ENCODE data around the gene YIF1A. TPM values are rescaled to one million over a fixed set of nuclear protein-coding genes. Genes with fewer than 3 reads are reported as not detected.

YIF1A gene, protein sequence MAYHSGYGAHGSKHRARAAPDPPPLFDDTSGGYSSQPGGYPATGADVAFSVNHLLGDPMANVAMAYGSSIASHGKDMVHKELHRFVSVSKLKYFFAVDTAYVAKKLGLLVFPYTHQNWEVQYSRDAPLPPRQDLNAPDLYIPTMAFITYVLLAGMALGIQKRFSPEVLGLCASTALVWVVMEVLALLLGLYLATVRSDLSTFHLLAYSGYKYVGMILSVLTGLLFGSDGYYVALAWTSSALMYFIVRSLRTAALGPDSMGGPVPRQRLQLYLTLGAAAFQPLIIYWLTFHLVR
- total RNA-seq, result 10 to 100 TPM; 41.2 to 68.3 TPM

DNA sequence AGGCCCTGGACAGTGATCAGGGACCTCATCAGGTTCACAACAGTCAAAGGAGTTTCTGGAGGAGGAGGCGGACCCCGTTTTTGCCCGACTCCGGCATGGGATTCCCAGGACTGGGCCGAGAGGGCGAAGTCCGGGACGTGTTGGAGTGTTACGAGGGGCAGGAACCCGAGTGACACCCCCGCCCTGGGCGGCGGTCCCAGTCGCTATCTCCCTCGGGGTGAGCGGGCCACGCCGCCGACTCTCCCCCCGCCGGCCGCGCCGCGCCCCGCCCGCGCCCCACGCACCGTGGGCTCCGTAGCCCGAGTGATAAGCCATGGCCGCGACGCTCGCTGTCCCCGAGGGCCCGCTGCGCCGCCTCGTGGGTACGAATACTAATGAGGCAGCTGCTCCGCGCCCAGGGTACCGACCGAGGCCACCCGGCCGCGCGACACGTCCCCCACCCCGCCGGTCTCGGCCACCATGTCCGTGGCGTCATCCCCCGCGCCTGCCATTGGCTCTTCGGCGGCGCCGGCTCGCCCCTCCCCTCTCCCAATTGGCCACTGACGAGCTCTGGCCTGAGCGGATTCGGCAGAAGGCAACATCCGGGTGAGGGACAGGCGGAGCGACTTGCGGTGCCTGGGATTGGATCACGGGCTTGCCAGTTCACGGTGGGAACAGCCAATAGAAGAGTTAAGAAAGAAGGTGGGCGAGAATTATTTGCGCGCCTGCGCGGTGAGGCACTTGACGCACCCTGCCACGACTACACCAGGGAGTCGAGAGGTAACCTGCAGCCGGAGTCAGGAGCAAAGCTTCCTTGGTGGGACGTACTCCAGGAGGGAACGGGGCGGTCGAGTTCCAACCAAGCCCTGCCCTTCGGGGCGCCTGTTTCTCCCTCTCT lies at the start of gene YIF1A:
Gene YIF1A, minus strand, starts transcription at position 473 of the 877 bp plus-strand sequence. Its CDS starts 158 bp downstream, at position 315.
- no peaks in the 10 kb centered on the region for H3K9me3 Mint-ChIP-seq
- H3K4me3 Mint-ChIP-seq, result peak within 1 kb of the TSS; percentile 92
- no peaks in the 10 kb centered on the region for H3K36me3 Mint-ChIP-seq (ENCODE audit: low read depth)
- H3K4me1 Mint-ChIP-seq, result peaks cover 8% of the 10 kb centered on the region
- H3K27ac Mint-ChIP-seq, result peak within 1 kb of the TSS; percentile 96
- peaks cover 10% of the 10 kb centered on the region for H3K27me3 Mint-ChIP-seq
- peak; percentile 96 for ATAC-seq (replicated peaks)

DNA sequence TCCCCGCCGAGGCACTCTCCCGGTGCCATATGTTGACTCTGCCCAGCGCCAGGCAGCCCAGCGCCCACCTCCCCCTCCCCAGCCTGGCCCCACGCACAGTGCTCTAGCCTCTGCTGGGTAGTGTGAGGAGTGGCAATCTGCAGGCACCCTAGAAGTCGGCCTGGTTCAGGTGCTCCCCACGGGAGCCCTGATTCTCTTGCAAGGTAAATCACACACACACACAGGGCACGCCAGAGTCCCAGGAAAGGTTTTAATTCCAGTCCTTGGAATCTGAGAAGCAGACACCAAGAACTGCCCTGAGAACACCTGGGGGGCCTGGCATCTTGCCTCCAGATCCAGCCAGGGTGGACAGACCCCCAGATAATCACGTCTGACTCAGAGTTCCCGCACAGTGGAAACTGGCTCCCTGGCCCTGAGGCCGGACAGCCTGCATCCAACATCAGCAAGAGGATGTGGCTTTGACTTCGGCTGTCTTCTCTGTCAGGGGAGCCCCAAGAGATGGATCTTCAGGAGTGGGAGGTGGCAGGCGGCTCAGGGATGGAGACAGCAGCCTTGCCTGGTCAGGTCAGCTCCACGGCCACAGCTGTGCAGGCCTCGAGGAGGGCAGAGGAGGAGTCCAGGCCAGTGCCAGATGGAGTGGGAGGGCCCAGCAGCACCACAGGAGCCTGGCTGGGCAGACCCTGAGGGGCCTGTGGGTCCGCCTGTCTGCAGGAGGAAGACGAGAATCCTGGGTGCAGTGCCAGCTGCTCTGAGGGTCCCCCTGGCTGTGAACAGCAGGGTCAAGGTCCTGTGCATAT lies 48.4 kb upstream of the YIF1A start:
- H3K4me1 Mint-ChIP-seq, result peaks cover 12% of the 10 kb centered on the region
- ATAC-seq (replicated peaks), result no peak
- H3K27me3 Mint-ChIP-seq, result no peaks in the 10 kb centered on the region
- H3K9me3 Mint-ChIP-seq, result no peaks in the 10 kb centered on the region
- peaks cover 50% of the 10 kb centered on the region for H3K36me3 Mint-ChIP-seq (ENCODE audit: low read depth)
- H3K27ac Mint-ChIP-seq, result peak overlapping the region; percentile 92
- H3K4me3 Mint-ChIP-seq, result peak overlapping the region; percentile 73

DNA sequence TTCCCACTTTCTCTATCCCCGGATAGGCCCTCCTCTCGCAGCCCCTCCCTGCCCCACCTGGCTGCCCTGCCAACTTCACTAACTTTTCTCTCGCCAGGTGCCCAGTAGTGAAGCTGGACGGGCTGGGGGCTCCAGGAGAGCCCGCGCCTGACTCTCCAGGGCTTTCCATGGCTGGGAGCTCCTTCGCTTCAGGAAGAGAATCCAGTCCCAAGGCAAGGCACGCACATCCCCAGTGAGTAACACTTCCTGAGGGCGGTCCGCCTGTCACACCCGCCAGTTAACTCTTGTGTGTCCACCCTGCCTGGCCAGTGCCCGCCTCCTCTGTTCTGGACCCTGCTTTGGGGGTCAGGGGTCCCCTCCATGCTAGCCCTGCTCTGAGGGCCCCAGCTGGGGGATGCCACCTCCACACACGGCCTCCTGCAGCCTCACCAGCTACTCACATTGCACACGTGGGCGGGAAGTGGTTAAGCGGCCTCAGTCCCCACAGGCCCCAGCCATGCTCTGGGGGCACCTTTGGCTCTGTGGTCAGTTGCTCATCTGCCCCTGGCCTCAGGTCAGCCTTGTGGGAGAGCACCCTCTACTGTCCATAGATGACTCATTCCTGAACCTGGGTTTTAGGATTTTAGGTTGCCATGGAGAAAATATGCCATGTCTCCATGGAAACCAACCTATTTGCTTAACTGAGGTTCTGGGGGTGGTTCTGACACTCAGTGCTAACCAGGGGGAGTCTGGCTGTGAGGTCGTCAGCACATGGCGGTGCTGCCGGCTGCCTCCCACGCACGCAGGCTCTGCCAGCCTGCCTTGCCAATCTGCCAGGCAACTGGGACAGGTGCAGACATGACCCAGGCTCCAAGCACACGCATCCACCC lies 47.5 kb upstream of the YIF1A start, which contains the start of gene RIN1:
Gene RIN1, minus strand, starts transcription at position 201 of the 869 bp plus-strand sequence. Its CDS starts 32 bp downstream, at position 169.
- Mint-ChIP-seq H3K4me1 (peaks cover 12% of the 10 kb centered on the region), H3K27ac (peak within 1 kb of the TSS; percentile 92), H3K9me3 (no peaks in the 10 kb centered on the region), H3K4me3 (peak within 1 kb of the TSS; percentile 73), H3K36me3 (ENCODE audit: low read depth) (peaks cover 42% of the 10 kb centered on the region), H3K27me3 (no peaks in the 10 kb centered on the region)
- peak; percentile 89 for ATAC-seq (replicated peaks)

DNA sequence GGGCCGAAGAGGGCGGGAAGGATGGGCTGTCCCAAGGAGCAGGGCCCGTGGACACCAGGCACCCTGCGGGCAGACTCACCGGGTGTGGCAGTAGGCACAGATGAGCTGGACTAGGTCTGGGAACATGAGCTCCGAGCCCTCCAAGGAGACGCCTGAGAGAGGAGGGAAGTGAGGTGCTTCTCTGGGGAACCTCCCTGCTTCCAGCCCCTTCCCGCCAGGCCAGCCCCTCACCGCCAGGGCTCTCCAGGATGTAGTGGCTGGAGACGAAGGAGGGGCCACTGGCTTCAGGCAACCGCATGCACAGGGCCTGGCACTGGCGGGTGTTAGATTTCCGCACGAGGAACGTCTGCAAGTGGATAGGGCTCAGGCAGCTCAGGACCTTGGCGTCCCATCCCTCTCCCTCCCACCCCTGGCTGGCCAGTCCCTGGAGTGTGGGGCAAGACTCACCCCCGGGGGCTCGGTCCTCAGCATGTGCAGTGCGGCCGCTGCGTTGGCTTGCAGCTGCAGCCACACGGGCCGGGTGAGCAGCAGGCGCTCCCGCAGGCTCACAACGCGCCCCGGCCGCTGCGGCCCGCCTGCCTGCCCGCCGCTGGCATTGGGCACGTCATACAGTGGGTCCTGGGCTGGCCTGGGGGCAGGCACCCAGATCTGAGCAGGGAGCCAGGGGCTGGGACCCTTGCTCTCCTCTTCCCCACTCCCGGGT lies 46.7 kb upstream of the YIF1A start:
- no peaks in the 10 kb centered on the region for H3K27me3 Mint-ChIP-seq
- peaks cover 34% of the 10 kb centered on the region for H3K36me3 Mint-ChIP-seq (ENCODE audit: low read depth)
- H3K4me3 Mint-ChIP-seq, result peak overlapping the region; percentile 73
- no peaks in the 10 kb centered on the region for H3K9me3 Mint-ChIP-seq
- peaks cover 12% of the 10 kb centered on the region for H3K4me1 Mint-ChIP-seq
- ATAC-seq (replicated peaks), result no peak
- H3K27ac Mint-ChIP-seq, result peak overlapping the region; percentile 92

DNA sequence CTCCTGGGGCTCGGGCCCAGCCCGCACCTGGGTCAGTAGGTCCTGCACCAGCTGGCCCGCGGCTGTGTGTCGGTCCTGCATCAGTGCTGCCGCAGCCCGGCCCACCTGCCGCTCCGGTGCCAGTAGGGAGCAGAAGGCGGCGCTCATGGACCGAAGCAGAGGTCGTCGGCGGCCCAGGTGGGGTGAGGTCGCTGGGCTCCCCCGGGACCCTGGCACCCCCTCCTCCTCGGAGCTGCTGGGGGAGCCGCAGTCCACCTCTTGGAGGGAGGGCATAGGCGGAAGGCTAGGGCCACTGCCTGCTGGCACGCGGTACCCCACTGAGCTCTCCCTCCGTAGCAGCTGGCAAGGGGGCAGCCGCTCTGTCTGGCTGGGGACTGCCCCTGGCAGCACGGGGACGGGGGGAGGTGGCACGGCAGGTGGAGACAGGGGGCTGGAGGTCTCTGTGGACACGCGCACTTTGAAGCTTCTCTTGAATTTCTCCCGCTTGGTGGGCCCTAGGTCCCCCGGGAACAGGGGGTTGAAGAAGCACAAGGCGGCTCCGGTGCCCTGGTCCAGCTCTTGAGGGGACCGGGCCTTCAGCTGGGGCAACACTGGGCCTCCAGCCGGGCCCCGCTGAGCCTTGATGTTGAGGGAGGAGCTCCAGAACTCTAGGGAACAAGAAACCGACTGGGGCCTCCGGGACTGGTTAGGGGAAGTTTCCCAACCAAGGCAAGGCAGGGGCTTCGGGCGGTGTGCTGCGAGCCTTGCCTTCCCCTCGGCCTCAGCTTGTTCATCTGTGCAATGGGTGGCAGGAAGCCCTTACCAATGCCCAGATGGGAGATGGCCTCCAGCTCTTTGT lies 45.9 kb upstream of the YIF1A start:
- ATAC-seq (replicated peaks), result no peak
- Mint-ChIP-seq H3K36me3 (ENCODE audit: low read depth) (peaks cover 26% of the 10 kb centered on the region), H3K27ac (peak overlapping the region; percentile 62), H3K4me3 (peak overlapping the region; percentile 39), H3K27me3 (no peaks in the 10 kb centered on the region), H3K4me1 (peaks cover 12% of the 10 kb centered on the region), H3K9me3 (no peaks in the 10 kb centered on the region)

DNA sequence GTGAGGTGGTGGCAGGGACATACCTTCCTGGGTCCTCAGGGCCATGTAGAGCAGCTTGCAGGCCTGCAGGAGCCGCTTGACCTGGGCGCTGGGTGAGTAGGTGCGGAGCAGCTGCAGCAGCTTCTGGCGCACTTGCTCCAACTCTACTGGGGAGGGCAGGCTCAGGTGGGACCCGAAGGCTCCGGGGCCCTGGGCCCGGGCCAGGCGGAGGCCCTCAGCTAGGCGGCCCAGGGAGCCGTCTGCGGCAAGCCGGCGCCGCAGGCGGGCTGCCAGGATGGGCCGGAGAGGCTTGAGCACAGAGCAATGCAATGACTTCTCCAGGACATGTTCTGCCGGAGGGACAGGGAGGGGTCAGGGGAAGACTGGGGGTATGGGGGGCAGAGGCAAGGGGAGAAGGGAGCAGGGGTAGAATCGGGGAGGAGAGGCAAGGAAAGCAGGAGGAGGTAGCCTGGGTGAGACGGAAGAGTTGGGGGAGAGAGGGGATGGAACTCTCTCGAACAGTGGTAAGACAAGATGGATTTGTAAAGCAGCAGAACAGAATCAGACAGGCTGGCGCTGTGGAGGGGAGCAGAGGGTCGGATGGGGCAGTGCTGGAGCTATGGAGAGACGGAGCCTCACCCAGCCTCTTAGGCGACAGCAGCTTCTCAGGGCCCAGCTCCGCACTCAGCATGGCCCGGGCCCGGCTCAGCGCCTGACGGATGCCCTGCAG lies 45.1 kb upstream of the YIF1A start:
- H3K27me3 Mint-ChIP-seq, result no peaks in the 10 kb centered on the region
- H3K9me3 Mint-ChIP-seq, result no peaks in the 10 kb centered on the region
- no peak for ATAC-seq (replicated peaks)
- peaks cover 12% of the 10 kb centered on the region for H3K4me1 Mint-ChIP-seq
- H3K27ac Mint-ChIP-seq, result no peak overlapping the region
- peaks cover 22% of the 10 kb centered on the region for H3K36me3 Mint-ChIP-seq (ENCODE audit: low read depth)
- no peak overlapping the region for H3K4me3 Mint-ChIP-seq

DNA sequence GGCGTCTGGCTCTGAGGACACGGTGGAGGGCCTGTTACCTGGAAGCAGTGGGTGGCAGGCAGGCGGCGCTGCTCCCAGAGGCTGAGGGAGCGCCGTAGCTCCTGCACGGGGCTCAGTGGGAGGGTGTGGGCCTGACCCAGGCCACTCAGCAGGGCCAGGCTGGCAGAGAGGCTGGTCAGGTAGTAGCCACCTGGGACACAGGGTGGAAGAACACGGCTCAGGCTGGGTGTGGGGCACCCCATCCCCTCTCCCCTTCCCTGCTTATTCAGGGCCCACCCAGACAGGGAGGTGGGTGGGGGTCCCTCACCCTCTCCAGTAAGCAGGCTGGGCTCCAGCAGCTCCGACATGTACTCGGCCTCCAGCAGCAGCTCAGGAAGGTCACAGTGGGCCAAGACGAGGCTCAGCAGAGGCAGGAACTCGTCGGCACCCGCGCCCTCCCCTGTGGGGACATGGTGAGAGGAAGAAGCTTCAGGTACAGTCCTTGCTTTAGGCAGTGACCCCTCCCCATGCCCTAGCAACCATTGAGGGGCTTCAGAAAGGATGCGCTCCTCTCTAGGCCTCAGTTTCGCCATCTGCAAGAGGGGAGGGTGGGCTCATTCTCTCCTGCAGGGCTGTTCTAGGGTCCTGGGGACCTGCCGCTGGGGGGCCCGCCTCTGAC lies 44.4 kb upstream of the YIF1A start:
- H3K36me3 Mint-ChIP-seq (ENCODE audit: low read depth), result peaks cover 16% of the 10 kb centered on the region
- no peak for ATAC-seq (replicated peaks)
- no peak overlapping the region for H3K4me3 Mint-ChIP-seq
- peaks cover 12% of the 10 kb centered on the region for H3K4me1 Mint-ChIP-seq
- H3K9me3 Mint-ChIP-seq, result no peaks in the 10 kb centered on the region
- H3K27ac Mint-ChIP-seq, result no peak overlapping the region
- no peaks in the 10 kb centered on the region for H3K27me3 Mint-ChIP-seq

DNA sequence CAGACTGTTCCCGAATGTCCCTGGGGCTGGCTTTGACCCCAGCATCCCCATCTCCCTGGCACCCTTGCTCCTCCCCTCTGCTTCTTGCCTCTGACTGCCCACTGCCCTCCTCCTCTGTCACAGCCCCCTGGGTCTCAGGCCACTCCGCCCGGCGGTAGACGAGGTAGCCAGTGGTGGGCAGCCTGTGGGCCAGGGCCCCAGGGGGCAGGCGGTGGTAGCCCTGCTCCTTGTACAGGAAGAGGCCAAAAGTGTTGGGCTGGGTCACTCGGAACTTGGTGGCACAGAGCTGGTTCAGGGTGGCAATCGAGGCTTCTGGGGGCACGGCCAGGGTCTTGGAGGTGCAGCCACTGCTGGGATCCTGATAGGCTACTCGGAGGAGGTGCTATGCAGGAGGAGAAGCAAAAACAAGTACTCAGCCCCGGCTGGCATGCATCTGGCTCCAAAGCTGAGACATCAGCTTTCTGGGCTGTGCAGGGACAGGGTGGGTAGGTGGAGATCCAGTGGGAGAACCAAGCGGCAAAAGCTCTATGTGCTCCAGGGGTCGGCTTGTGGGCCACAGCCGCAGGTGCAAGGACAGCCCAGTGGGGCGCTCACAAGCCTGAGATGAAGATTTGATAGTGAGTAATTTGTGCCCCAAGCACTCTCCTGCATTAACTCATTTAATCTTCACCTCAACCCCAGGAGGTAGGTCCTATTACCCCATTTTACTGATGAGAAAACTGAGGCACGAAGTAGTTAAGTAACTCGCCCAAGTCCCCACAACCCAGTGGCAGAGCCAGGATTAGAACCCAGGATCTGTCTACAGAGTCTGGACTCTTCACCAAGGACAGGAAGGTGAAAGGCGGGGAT lies 43.7 kb upstream of the YIF1A start:
- ATAC-seq (replicated peaks), result no peak
- Mint-ChIP-seq H3K4me3 (no peak overlapping the region), H3K9me3 (no peaks in the 10 kb centered on the region), H3K27me3 (no peaks in the 10 kb centered on the region), H3K4me1 (peaks cover 13% of the 10 kb centered on the region), H3K36me3 (ENCODE audit: low read depth) (peaks cover 15% of the 10 kb centered on the region), H3K27ac (no peak overlapping the region)

DNA sequence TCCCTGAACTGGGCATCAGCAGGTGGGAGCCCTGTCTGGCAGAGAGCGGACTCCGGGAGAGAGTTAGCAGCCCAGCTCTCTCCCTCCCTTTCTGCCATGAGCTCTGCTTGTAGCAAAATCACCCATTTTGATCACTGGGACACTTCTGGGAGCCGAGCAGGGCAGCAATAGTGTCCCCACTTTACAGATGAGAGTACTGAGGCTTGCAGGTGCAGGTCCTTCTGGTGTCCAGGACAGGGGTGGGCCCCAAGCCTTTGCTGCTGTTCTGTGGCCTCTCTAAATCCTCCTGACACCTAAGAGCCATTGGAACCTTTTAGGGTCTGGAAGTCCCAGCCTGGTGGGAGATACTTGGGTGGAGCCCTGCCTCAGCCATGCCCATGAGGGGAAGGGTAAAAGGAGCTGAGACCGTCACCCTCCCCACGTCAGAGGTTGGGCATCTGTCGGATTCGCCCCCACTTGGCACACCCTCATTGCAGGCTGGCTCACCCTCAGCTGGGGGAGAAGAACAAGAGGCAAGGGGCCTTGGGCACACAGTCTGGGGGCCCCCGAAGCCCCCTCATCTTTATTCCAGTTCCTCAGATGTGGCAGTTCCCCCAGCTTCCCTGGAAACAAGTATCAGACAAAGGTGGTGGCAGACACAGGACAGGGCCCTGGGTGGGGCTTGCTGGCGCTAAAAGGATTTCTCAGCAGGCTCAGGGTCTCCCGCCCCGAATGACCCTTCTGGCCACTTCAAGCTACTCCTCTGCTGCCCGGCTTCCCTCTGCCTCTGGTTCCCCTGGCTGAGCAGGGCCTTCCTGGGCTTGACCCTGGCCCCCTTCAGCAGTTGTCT lies 42.8 kb upstream of the YIF1A start:
- Mint-ChIP-seq H3K4me1 (peaks cover 13% of the 10 kb centered on the region), H3K27me3 (no peaks in the 10 kb centered on the region), H3K4me3 (no peak overlapping the region), H3K9me3 (no peaks in the 10 kb centered on the region), H3K27ac (no peak overlapping the region), H3K36me3 (ENCODE audit: low read depth) (peaks cover 6% of the 10 kb centered on the region)
- no peak for ATAC-seq (replicated peaks)

DNA sequence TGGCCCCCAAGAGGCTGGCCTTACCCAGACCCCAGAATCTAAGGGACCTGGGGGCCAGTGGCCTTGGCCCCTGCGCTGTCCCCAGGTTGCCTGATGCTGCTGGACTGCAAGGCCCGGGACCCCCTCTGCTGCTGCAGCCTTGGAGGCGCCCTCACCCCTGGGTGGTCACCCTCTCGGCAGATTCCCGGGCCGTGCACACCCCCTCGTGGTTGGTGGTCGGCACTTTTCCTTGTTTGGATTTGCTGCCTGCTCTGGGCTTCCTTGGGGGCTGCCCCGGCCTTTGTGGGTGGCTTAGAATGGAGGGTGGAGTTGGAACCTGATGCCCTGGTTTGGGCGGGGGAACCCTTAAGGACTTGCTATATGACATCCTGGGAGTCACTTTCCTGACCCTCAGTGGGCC lies 42.0 kb upstream of the YIF1A start:
- H3K36me3 Mint-ChIP-seq (ENCODE audit: low read depth), result no peaks in the 10 kb centered on the region
- no peaks in the 10 kb centered on the region for H3K27me3 Mint-ChIP-seq
- H3K9me3 Mint-ChIP-seq, result no peaks in the 10 kb centered on the region
- peaks cover 7% of the 10 kb centered on the region for H3K4me1 Mint-ChIP-seq
- H3K27ac Mint-ChIP-seq, result no peak overlapping the region
- H3K4me3 Mint-ChIP-seq, result no peak overlapping the region
- ATAC-seq (replicated peaks), result no peak

Measured in activated T-helper 17 cell treated with anti-CD3 and anti-CD28 coated beads, Interleukin-2, amount 50 U/mL, for 72 hours (primary cell).